HL-60 (cell line): ENCODE data around the gene TSPO2.

Experiments
- DNase-seq, 2 experiments: peaks; one replicate each; pipeline ENCODE4 v3.0.0-alpha.2; 2010 to 2020; ENCODE audit warnings: low read depth in 1 of 2, low spot score in 1 of 2
- H3K27ac ChIP-seq: fragments of 250-450 bp; sonication (Bioruptor Pico); replicated peaks from 2 replicates; pipeline ENCODE4 v1.5.1; 2020; ENCODE audit warnings: mild to moderate bottlenecking, moderate library complexity
- H3K27me3 ChIP-seq: fragments of 250-450 bp; sonication (Bioruptor Pico); 2 replicates; pipeline ENCODE4 v1.5.1; 2021; ENCODE audit warnings: mild to moderate bottlenecking, moderate library complexity; ENCODE audit not compliant: insufficient read depth, poor library complexity, severe bottlenecking
- H3K4me3 ChIP-seq: replicated peaks from 2 replicates; pipeline ENCODE4 v1.5.1; 2011; ENCODE audit warnings: mild to moderate bottlenecking, control low read depth, low read length; ENCODE audit not compliant: insufficient read depth
- CTCF ChIP-seq: IDR thresholded peaks from one replicate; pipeline ENCODE4 v1.5.1; 2011; ENCODE audit warnings: low read length, control low read depth, inconsistent platforms; ENCODE audit not compliant: insufficient read depth
- GABPA ChIP-seq: IDR thresholded peaks from 2 replicates; pipeline ENCODE4 v1.6.1; 2012; ENCODE audit warnings: low read depth
- POLR2AphosphoS5 ChIP-seq: IDR thresholded peaks from 2 replicates; pipeline ENCODE4 v1.6.1; 2012; ENCODE audit warnings: low read depth
- SPI1 ChIP-seq: IDR thresholded peaks from 2 replicates; pipeline ENCODE4 v1.6.1; 2012; ENCODE audit warnings: low read depth, mild to moderate bottlenecking, borderline replicate concordance
- TF ChIP-seq, protein P1 (sequence below): IDR thresholded peaks from 2 replicates; pipeline ENCODE4 v1.6.1; 2012; ENCODE audit warnings: low read depth; ENCODE audit not compliant: insufficient replicate concordance

TSPO2 gene

GRCh38 chr6:41054511-41054910 is 12.2 kb downstream of the TSPO2 start:
- no peak overlapping the region for H3K27ac ChIP-seq

DNA sequence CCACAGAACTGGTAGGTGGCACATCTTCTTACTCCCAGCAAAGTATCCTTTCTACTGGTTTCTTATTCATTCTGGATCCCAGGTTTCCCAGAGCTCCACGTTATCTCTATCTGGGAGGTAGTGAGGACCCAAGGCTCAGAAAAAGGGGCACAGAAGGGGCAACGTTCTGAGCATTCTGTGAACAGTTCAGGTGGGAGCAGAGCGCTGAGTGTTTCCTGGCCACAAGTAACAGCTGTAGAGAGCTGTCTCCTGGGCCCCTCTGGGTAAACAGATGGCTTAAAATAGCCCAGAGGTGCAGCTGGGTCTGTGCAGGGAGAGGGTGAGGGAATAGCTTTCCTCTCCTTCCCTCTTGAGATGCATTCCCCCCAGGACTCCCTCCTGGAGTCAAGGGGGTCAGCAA is 12.9 kb downstream of the TSPO2 start:
- no peak for TF ChIP-seq SPI1
- no peak for TF ChIP-seq CTCF
- TF ChIP-seq GABPA, result no peak
- TF ChIP-seq POLR2AphosphoS5, result no peak
- TF ChIP-seq, protein P1, sequence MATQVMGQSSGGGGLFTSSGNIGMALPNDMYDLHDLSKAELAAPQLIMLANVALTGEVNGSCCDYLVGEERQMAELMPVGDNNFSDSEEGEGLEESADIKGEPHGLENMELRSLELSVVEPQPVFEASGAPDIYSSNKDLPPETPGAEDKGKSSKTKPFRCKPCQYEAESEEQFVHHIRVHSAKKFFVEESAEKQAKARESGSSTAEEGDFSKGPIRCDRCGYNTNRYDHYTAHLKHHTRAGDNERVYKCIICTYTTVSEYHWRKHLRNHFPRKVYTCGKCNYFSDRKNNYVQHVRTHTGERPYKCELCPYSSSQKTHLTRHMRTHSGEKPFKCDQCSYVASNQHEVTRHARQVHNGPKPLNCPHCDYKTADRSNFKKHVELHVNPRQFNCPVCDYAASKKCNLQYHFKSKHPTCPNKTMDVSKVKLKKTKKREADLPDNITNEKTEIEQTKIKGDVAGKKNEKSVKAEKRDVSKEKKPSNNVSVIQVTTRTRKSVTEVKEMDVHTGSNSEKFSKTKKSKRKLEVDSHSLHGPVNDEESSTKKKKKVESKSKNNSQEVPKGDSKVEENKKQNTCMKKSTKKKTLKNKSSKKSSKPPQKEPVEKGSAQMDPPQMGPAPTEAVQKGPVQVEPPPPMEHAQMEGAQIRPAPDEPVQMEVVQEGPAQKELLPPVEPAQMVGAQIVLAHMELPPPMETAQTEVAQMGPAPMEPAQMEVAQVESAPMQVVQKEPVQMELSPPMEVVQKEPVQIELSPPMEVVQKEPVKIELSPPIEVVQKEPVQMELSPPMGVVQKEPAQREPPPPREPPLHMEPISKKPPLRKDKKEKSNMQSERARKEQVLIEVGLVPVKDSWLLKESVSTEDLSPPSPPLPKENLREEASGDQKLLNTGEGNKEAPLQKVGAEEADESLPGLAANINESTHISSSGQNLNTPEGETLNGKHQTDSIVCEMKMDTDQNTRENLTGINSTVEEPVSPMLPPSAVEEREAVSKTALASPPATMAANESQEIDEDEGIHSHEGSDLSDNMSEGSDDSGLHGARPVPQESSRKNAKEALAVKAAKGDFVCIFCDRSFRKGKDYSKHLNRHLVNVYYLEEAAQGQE, result no peak
- DNase-seq, result no peak
- Histone ChIP-seq H3K27ac (no peak overlapping the region), H3K4me3 (no peak overlapping the region), H3K27me3 (no peaks in the 10 kb centered on the region)

More at GRCh38 chr6:41054511-41054910, 12.2 kb downstream of the TSPO2 start:
- no peak for TF ChIP-seq GABPA
- TF ChIP-seq, protein P1, result no peak
- TF ChIP-seq POLR2AphosphoS5, result no peak
- TF ChIP-seq CTCF, result no peak
- TF ChIP-seq SPI1, result no peak
- Histone ChIP-seq H3K27me3 (no peaks in the 10 kb centered on the region), H3K4me3 (no peak overlapping the region)
- DNase-seq, result no peak

- no peak for DNase-seq
- Histone ChIP-seq H3K4me3 (no peak overlapping the region), H3K27me3 (no peaks in the 10 kb centered on the region), H3K27ac (no peak overlapping the region)
- TF ChIP-seq POLR2AphosphoS5 (no peak), CTCF (no peak), SPI1 (no peak), GABPA (no peak)
- TF ChIP-seq, protein P1, result no peak
These were observed 14.7 kb downstream of the TSPO2 start for GRCh38 chr6:41056768-41057490.
